HL-60/S4 treated with phorbol 12-myristate 13-acetate at 8.2 ng/mL for 4 days and 3 days (cell line): ENCODE data around the gene C17orf50.

Source experiments
- in situ Hi-C: fragments of 300-500 bp; cut with MboI; formaldehyde crosslinking; loops from 2 replicates; pipeline ENCODE4 v1.15.0; 2022; ENCODE audit warnings: low sequenced_read_pairs

C17orf50 gene

DNA sequence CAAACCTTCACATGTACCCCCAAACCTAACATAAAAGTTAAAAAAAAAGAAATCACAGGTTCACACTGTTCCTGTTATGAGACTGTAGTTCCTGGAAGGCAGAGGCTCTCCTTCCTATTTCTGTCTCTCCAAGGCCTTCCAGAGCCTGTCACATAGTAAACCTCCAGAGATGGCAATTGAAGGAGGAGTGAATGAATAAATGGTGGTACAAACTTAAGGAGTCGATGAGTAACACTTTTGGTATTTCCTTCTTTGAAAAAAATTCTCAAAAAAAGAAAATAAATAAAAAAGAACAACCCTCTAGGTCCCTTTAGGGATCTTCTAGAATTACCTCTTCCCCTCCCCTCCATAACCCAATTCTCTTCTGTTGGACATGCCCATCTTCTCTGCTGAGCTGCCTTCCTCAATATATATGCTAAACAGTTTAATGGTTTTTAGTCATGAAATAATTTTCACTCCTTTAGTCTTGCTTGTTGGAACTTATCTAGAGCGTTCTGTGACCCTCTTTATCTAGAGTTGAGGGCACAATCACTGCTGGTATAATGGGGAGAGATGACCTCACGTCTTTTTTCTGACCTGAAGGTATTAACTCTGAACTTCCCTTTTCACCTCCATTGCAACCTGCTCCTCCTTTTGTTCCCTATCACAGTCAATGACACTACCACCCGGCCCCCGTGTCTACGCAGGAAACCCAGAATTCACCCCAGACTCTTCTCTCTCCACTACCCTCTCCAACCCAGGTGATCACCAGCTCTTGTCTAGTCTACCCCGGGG, 46.9 kb downstream of the C17orf50 start:
- in situ Hi-C loops, result no loop called here

GRCh38 chr17:35808240-35808961, 47.7 kb downstream of the C17orf50 start:
- in situ Hi-C loops, result no loop called here

DNA sequence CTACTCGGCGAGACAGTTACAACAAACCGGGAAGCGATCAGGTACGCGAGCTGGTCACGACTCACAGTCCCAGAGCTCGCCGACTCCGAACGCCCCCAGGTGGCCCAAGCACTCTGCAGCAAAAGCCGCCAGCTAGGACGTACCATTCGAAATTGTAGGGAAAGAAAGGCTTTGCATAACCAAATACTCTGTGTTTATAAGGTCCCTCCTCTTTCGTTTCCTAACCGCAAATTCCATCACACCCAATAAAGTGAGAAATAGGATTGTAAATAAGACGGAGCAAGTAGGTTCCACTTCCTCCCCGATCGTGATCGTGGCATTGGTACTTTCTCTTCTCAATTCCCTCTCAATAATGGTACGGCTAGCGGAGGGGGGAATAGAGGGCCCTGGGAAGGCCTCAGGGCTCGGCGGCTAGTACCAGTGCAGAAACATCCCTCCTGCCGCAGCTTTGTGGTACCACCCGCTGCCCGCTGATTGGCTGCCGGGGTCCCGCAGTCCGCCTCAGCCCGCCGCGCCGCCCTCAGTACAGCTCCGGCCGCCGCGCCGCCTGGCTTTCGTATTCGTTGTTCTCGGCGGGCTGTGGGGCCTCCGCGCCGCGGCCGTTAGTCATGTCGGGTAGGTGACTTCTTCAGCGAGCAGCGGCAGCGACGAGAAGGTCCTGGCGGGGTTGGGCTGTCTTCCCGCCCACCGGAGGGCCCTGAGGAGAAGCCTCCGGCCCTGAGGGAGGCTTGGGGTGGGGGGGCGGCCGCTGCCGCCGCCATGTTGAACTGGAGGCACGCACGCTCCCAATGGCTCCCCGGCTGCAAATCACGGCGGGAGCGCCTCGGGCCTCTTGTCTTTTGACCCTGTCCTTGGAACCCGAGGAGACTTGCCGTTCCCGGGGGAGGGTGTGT, 48.5 kb downstream of the C17orf50 start, which contains the start of gene TAF15:
TSS of gene TAF15 (plus strand) at position 523 of the 893 bp plus-strand sequence. CDS start at position 609, 86 bp downstream.
- in situ Hi-C loops, result no loop called here

GRCh38 chr17:35809855-35810461, 49.3 kb downstream of the C17orf50 start:
- in situ Hi-C loops, result no loop called here

- in situ Hi-C loops, result no loop called here
Measured at GRCh38 chr17:35811759-35812158, 51.1 kb downstream of the C17orf50 start.

DNA sequence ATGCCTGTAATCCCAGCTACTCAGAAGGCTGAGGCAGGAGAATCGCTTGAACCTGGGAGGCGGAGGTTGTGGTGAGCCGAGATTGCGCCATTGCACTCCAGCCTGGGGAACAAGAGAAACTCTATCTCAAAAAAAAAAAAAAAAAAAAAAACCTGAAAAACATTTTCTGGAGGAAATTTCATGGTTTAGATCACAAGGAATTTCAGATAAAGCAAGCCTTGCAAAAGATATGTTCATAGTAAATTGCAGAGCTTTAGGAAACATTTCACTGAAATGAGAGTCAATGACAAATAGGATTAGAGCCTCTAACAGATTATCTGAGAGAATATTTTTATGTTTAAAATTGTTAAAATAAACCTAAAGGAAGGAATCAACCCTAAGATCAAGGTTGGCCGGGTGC, 51.8 kb downstream of the C17orf50 start:
- in situ Hi-C loops, result no loop called here
